ENCODE measurements around the gene MX1. TPM values are rescaled to one million over a fixed set of nuclear protein-coding genes. Genes with fewer than 3 reads are reported as not detected.

MX1 gene
- total and polyA plus RNA-seq, 2 donors (not counting 3 experiments of a cell fraction or from before 2014, with no cell fraction given), result 5.9 to 25.1 TPM

GRCh38 chr21:41487082-41487481 is 61.0 kb downstream of the MX1 start:
- FAIRE-seq, result no peak
- no peaks in the 10 kb centered on the region for H3K79me2 ChIP-seq (ENCODE audit: control insufficient read depth, insufficient read depth, low read length)
- dilution Hi-C loops (cut with MboI; ENCODE audit: extremely low pct_ligation_motif_present, low sequenced_read_pairs) (no loop called here), intact Hi-C loops (cut with micrococcal nuclease) (no loop called here)
- H3K4me1 ChIP-seq (ENCODE audit: control insufficient read depth, extremely low read depth, insufficient read depth, low read length), result no peaks in the 10 kb centered on the region
- no peak overlapping the region for H2AFZ ChIP-seq (ENCODE audit: low read depth, low read length)
- no peak overlapping the region for H3K9ac ChIP-seq (replicated peaks; ENCODE audit: extremely low read depth, insufficient read depth, low read length)
- H3K4me2 ChIP-seq (ENCODE audit: insufficient read depth, low read length), result no peak overlapping the region
- no peaks in the 10 kb centered on the region for H4K20me1 ChIP-seq (replicated peaks; ENCODE audit: control insufficient read depth, extremely low read depth, insufficient read depth, low read length)
- no TSS peak for BruUV-seq (replicated peaks)
- no peak overlapping the region for H3K4me3 ChIP-seq (replicated peaks in 1 of 3; ENCODE audit: insufficient read depth in 1 of 3, low read depth in 1 of 3, low read length in 3 of 3)
- ChIA-PET POLR2A (no interaction called here), CTCF (interaction anchor here (1.2 to 1.6 kb wide), 2 partner anchors 54 to 204 kb away, joined by 3 to 4 read pairs; no protein-coding TSS in a partner anchor)
- H3K9me3 ChIP-seq (replicated peaks; ENCODE audit: control insufficient read depth, insufficient read depth, low read length), result no peaks in the 10 kb centered on the region
- no peaks in the 10 kb centered on the region for H3K27me3 ChIP-seq (ENCODE audit: control insufficient read depth in 2 of 2, insufficient read depth in 2 of 2, low read length in 2 of 2)
- no peak for TF ChIP-seq FOS (IDR thresholded peaks at IDR 0.05; ENCODE audit: borderline replicate concordance, insufficient read depth, low read length)
- no peak for TF ChIP-seq GATA2 (IDR thresholded peaks at IDR 0.05; ENCODE audit: insufficient read depth, insufficient read length, low read depth, low read length)
- no peak for TF ChIP-seq CTCF (IDR thresholded peaks at IDR 0.05; ENCODE audit: extremely low read depth in 1 of 2, insufficient read depth in 1 of 2, low read depth in 1 of 2, low read length in 2 of 2)
- TF ChIP-seq POLR2A (IDR thresholded peaks at IDR 0.05; ENCODE audit: low read depth, low read length), result no peak
- TF ChIP-seq POLR2AphosphoS5 (IDR thresholded peaks at IDR 0.05; ENCODE audit: insufficient read depth, low read depth, low read length), result no peak
- TF ChIP-seq MYC (IDR thresholded peaks at IDR 0.05; ENCODE audit: low read depth, low read length), result no peak
- no peak for TF ChIP-seq EZH2 (IDR thresholded peaks at IDR 0.05; ENCODE audit: borderline replicate concordance, low read depth, low read length, severe bottlenecking)
- no peak for TF ChIP-seq MAX (IDR thresholded peaks at IDR 0.05; ENCODE audit: insufficient read depth, insufficient read length)
- TF ChIP-seq JUN (IDR thresholded peaks at IDR 0.05; ENCODE audit: borderline replicate concordance, insufficient read depth, insufficient read length, low read depth), result no peak
- no peaks in the 10 kb centered on the region for H3K36me3 ChIP-seq (ENCODE audit: control insufficient read depth in 2 of 2, extremely low read depth in 1 of 2, insufficient read depth in 2 of 2, low read length in 2 of 2)
- H3K9me1 ChIP-seq (replicated peaks; ENCODE audit: control insufficient read depth, extremely low read depth, insufficient read depth, low read length), result no peaks in the 10 kb centered on the region
- no peak for DNase-seq (ENCODE audit: low read depth, low spot score)
- H3K27ac ChIP-seq (ENCODE audit: insufficient read depth, low read depth, low read length), result no peak overlapping the region

Data from endothelial cell of umbilical vein (primary cell).